HCT116 (cell line): ENCODE results near the gene ERMN. TPM values are rescaled to one million over a fixed set of nuclear protein-coding genes. Genes with fewer than 3 reads are reported as not detected.

Experiments used
- ATAC-seq: fragments of 200-7000 bp; cut with Tn5 transposase; 2 replicates; pipeline ENCODE4 v1.9.1; 2020; ENCODE audit warnings: mild to moderate bottlenecking, moderate library complexity
- BruUV-seq: library from RNA; stranded (reverse); fragments of 400-500 nt; replicated peaks from 2 replicates; lab custom pipeline; 2021; lab: Mats Ljungman, UMichigan
- CTCF ChIA-PET: fragments of 300-600 bp; sonication (Branson Sonifier 250); formaldehyde crosslinking; loops from one replicate; lab custom pipeline; 2021; ENCODE audit warnings: antibody characterized with exemption; lab: Charles Lee
- POLR2A ChIA-PET: fragments of 300-600, 350-600 bp; sonication (Branson Sonifier 250); formaldehyde crosslinking; loops from one replicate; lab custom pipeline; 2021; ENCODE audit warnings: antibody characterized with exemption; lab: Charles Lee
- RAD21 ChIA-PET, 2 experiments: fragments of 300-600 bp; sonication (Branson Sonifier 250); formaldehyde crosslinking; loops; one replicate each; lab custom pipeline; 2023; ENCODE audit warnings: low total read pairs in 2 of 2; ENCODE audit not compliant: uncharacterized antibody in 2 of 2, unreplicated experiment in 2 of 2, low non-redundant PET in 1 of 2; lab: Charles Lee
- DNase-seq: peaks from one replicate; pipeline ENCODE4 v3.0.0-alpha.2; 2010; ENCODE audit warnings: low read depth, low spot score
- H2AFZ ChIP-seq: fragments of 200-600 bp; shearing (Covaris generic), sonication (generic); 2 replicates; pipeline ENCODE4 v1.6.1; 2017; ENCODE audit warnings: low read depth, mixed run types, mixed read lengths, antibody characterized with exemption, low read length; ENCODE audit not compliant: poor library complexity, severe bottlenecking
- H3K27ac ChIP-seq: 2 replicates; pipeline ENCODE4 v1.5.1; 2012; ENCODE audit warnings: low read depth, low read length
- H3K27me3 ChIP-seq: fragments of 200-600 bp; sonication (generic); 2 replicates; pipeline ENCODE4 v1.6.1; 2016; ENCODE audit warnings: mixed run types, low read length, mixed read lengths; ENCODE audit not compliant: insufficient read depth
- H3K36me3 ChIP-seq, 2 experiments: fragments of 200-500 bp in 1 of 2; fragments of 200-600 bp in 1 of 2; sonication (Bioruptor generic) in 1 of 2; sonication (generic) in 1 of 2; 2 replicates each; pipeline versions ENCODE4 v1.5.1 to v1.6.1; 2014 to 2016; ENCODE audit warnings: low read length in 2 of 2, inconsistent platforms in 1 of 2, mixed read lengths in 1 of 2, mixed run types in 1 of 2; ENCODE audit not compliant: insufficient read depth in 2 of 2, control insufficient read depth in 1 of 2
- H3K4me1 ChIP-seq, 2 experiments: fragments of 200-600 bp in 1 of 2; sonication (generic) in 1 of 2; 2 replicates each; pipeline versions ENCODE4 v1.5.1 to v1.6.1; 2012 to 2017; ENCODE audit warnings: low read length in 2 of 2, inconsistent platforms in 1 of 2, mild to moderate bottlenecking in 1 of 2, mixed read lengths in 1 of 2, mixed run types in 1 of 2, moderate library complexity in 1 of 2; ENCODE audit not compliant: insufficient read depth in 2 of 2, control insufficient read depth in 1 of 2
- H3K4me2 ChIP-seq: fragments of 200-600 bp; sonication (generic); 2 replicates; pipeline ENCODE4 v1.6.1; 2017; ENCODE audit warnings: mixed run types, low read length, mixed read lengths
- H3K4me3 ChIP-seq, 2 experiments: fragments of 200-600 bp in 1 of 2; sonication (generic) in 1 of 2; replicated peaks in 1 of 2; 2 replicates each; pipeline ENCODE4 v1.5.1; 2011 to 2016; ENCODE audit warnings: low read length in 2 of 2, control low read depth in 1 of 2, low read depth in 1 of 2, mild to moderate bottlenecking in 1 of 2, mixed read lengths in 1 of 2, mixed run types in 1 of 2
- H3K79me2 ChIP-seq: fragments of 200-600 bp; sonication (generic); 2 replicates; pipeline ENCODE4 v1.6.1; 2017; ENCODE audit warnings: mild to moderate bottlenecking, mixed run types, low read length, moderate library complexity, mixed read lengths; ENCODE audit not compliant: insufficient read depth
- H3K9ac ChIP-seq: fragments of 200-600 bp; sonication (generic); 2 replicates; pipeline ENCODE4 v1.6.1; 2016; ENCODE audit warnings: low read length, mixed read lengths
- H3K9me2 ChIP-seq: fragments of 200-600 bp; sonication (generic), shearing (Covaris generic); 2 replicates; pipeline ENCODE4 v1.6.1; 2017; ENCODE audit warnings: mixed run types, mild to moderate bottlenecking, moderate library complexity; ENCODE audit not compliant: insufficient read depth
- H3K9me3 ChIP-seq, 2 experiments: fragments of 200-500 bp in 1 of 2; fragments of 200-600 bp in 1 of 2; sonication (Bioruptor generic) in 1 of 2; sonication (generic) in 1 of 2; 2 replicates each; pipeline ENCODE4 v1.6.1; 2014 to 2017; ENCODE audit warnings: low read length in 2 of 2, mixed read lengths in 2 of 2, inconsistent platforms in 1 of 2, low read depth in 1 of 2, mild to moderate bottlenecking in 1 of 2, mixed run types in 1 of 2, moderate library complexity in 1 of 2; ENCODE audit not compliant: control insufficient read depth in 1 of 2, insufficient read depth in 1 of 2
- H4K20me1 ChIP-seq: fragments of 200-600 bp; sonication (generic), shearing (Covaris generic); 2 replicates; pipeline ENCODE4 v1.6.1; 2017; ENCODE audit warnings: mixed run types, mild to moderate bottlenecking, moderate library complexity; ENCODE audit not compliant: insufficient read depth
- CBX3 ChIP-seq: IDR thresholded peaks from 2 replicates; pipeline ENCODE4 v1.6.1; 2012; ENCODE audit warnings: low read depth
- CEBPB ChIP-seq: IDR thresholded peaks from 2 replicates; pipeline ENCODE4 v1.6.1; 2012; ENCODE audit warnings: low read depth
- EGR1 ChIP-seq: IDR thresholded peaks from 2 replicates; pipeline ENCODE4 v1.6.1; 2012; ENCODE audit warnings: low read depth
- EZH2 ChIP-seq: fragments of 200-600 bp; sonication (generic); IDR thresholded peaks from 2 replicates; pipeline ENCODE4 v1.6.1; 2017; ENCODE audit warnings: antibody characterized with exemption, mixed run types
- JUND ChIP-seq: IDR thresholded peaks from 2 replicates; pipeline ENCODE4 v1.6.1; 2012
- POLR2AphosphoS5 ChIP-seq: IDR thresholded peaks from 2 replicates; pipeline ENCODE4 v1.6.1; 2011; ENCODE audit warnings: mild to moderate bottlenecking, low read depth, low read length, moderate library complexity
- RAD21 ChIP-seq: IDR thresholded peaks from 2 replicates; pipeline ENCODE4 v1.6.1; 2012; ENCODE audit warnings: low read depth, mild to moderate bottlenecking
- SP1 ChIP-seq: IDR thresholded peaks from 2 replicates; pipeline ENCODE4 v1.6.1; 2012; ENCODE audit warnings: low read depth
- intact Hi-C: fragments of 100-400 bp; cut with micrococcal nuclease; formaldehyde crosslinking; loops from 2 replicates; pipeline ENCODE4 v1.10.0; 2022
- total RNA-seq: library from RNA; stranded (reverse); gene quantifications from one replicate; pipeline ENCODE4 v1.2.1, GENCODE V29; 2021; ENCODE audit not compliant: unreplicated experiment
- TF ChIP-seq, protein P1 (sequence below): IDR thresholded peaks from 2 replicates; pipeline ENCODE4 v1.6.1; 2012; ENCODE audit warnings: low read depth
- TF ChIP-seq, protein P2 (sequence below): IDR thresholded peaks from 2 replicates; pipeline ENCODE4 v1.6.1; 2012

Gene ERMN
- total RNA-seq, 1 experiment from 2014 or later, result not detected

DNA sequence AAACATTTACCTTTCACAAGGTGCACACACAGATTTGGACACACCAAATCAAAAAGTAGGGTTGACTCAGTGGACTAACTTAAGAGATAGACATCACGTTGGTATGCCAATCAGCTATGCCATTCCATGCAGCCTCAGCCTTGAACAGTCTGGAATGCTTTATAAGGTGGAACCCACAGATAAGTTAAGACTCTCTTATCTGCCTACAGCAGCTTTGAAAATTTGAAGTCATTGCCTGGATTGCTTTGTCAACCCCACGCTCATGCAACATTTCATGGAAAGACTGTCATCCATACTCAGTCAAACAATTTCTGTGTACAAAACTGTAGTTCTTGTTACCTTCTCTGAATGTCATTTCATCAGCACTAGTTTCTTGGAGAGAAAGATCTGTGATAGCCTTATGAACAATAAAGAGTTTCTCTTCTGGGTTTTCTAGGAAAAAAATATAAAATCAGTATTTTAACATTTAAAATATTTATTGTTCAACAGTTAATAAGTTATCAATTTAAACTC, 1.2 kb downstream of the ERMN start:
- H3K27ac ChIP-seq, result no peak overlapping the region
- no peak overlapping the region for H3K4me2 ChIP-seq
- BruUV-seq, result no TSS peak
- no peaks in the 10 kb centered on the region for H3K4me1 ChIP-seq
- H3K4me3 ChIP-seq, result no peak overlapping the region
- ChIA-PET POLR2A (no interaction called here), CTCF (interaction anchor here (4.1 kb wide), 1 partner anchor 13 kb away, joined by 59 read pairs; no protein-coding TSS in a partner anchor), RAD21 (no interaction called here)
- no peak overlapping the region for H2AFZ ChIP-seq
- H4K20me1 ChIP-seq, result no peaks in the 10 kb centered on the region
- no peak for ATAC-seq
- H3K9me2 ChIP-seq, result no peaks in the 10 kb centered on the region
- TF ChIP-seq EGR1, result no peak
- TF ChIP-seq, protein P1, sequence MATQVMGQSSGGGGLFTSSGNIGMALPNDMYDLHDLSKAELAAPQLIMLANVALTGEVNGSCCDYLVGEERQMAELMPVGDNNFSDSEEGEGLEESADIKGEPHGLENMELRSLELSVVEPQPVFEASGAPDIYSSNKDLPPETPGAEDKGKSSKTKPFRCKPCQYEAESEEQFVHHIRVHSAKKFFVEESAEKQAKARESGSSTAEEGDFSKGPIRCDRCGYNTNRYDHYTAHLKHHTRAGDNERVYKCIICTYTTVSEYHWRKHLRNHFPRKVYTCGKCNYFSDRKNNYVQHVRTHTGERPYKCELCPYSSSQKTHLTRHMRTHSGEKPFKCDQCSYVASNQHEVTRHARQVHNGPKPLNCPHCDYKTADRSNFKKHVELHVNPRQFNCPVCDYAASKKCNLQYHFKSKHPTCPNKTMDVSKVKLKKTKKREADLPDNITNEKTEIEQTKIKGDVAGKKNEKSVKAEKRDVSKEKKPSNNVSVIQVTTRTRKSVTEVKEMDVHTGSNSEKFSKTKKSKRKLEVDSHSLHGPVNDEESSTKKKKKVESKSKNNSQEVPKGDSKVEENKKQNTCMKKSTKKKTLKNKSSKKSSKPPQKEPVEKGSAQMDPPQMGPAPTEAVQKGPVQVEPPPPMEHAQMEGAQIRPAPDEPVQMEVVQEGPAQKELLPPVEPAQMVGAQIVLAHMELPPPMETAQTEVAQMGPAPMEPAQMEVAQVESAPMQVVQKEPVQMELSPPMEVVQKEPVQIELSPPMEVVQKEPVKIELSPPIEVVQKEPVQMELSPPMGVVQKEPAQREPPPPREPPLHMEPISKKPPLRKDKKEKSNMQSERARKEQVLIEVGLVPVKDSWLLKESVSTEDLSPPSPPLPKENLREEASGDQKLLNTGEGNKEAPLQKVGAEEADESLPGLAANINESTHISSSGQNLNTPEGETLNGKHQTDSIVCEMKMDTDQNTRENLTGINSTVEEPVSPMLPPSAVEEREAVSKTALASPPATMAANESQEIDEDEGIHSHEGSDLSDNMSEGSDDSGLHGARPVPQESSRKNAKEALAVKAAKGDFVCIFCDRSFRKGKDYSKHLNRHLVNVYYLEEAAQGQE, result no peak
- TF ChIP-seq JUND, result no peak
- no peak for TF ChIP-seq CBX3
- TF ChIP-seq RAD21, result no peak
- no peak for TF ChIP-seq SP1
- no peak for TF ChIP-seq EZH2
- TF ChIP-seq CEBPB, result no peak
- TF ChIP-seq, protein P2, sequence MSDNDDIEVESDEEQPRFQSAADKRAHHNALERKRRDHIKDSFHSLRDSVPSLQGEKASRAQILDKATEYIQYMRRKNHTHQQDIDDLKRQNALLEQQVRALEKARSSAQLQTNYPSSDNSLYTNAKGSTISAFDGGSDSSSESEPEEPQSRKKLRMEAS, result no peak
- no peak for TF ChIP-seq POLR2AphosphoS5
- no peaks in the 10 kb centered on the region for H3K9me3 ChIP-seq
- no peaks in the 10 kb centered on the region for H3K27me3 ChIP-seq
- no peaks in the 10 kb centered on the region for H3K79me2 ChIP-seq
- H3K9ac ChIP-seq, result no peak overlapping the region
- no peaks in the 10 kb centered on the region for H3K36me3 ChIP-seq
- intact Hi-C loops, result loop anchor here (10.0 kb wide), 1 partner anchor 1950 kb away; no protein-coding TSS in a partner anchor
- DNase-seq, result no peak
